Liver (tissue), 9 donors: ENCODE data around the gene PGAM2. TPM values are rescaled to one million over a fixed set of nuclear protein-coding genes. Genes with fewer than 3 reads are reported as not detected.

Experiments
- DNase-seq: peaks from one replicate; pipeline ENCODE4 v3.0.0-alpha.2; 2017; ENCODE audit warnings: low spot score
- H3K27ac ChIP-seq, 2 donors: one replicate each; pipeline ENCODE4 v1.7.0; 2013; ENCODE audit warnings: inconsistent platforms in 2 of 2, low read length in 2 of 2, control low read depth in 1 of 2, low read depth in 1 of 2, mild to moderate bottlenecking in 1 of 2
- H3K27me3 ChIP-seq, 4 donors: one replicate each; pipeline versions ENCODE4 v1.6.1 to v1.7.0; 2013; ENCODE audit warnings: low read length in 3 of 4, inconsistent platforms in 1 of 4, mild to moderate bottlenecking in 1 of 4, moderate library complexity in 1 of 4; ENCODE audit not compliant: control insufficient read depth in 4 of 4, insufficient read depth in 4 of 4
- H3K36me3 ChIP-seq, 4 donors: one replicate each; pipeline versions ENCODE4 v1.6.1 to v1.7.0; 2013; ENCODE audit warnings: low read length in 3 of 4, mild to moderate bottlenecking in 3 of 4, low read depth in 1 of 4, moderate library complexity in 1 of 4; ENCODE audit not compliant: control insufficient read depth in 4 of 4, insufficient read depth in 3 of 4
- H3K4me1 ChIP-seq, 4 donors: one replicate each; pipeline versions ENCODE4 v1.6.1 to v1.7.0; 2013; ENCODE audit warnings: low read length in 3 of 4, mild to moderate bottlenecking in 3 of 4, moderate library complexity in 1 of 4; ENCODE audit not compliant: control insufficient read depth in 4 of 4, insufficient read depth in 4 of 4
- H3K4me3 ChIP-seq, 3 donors: one replicate each; pipeline versions ENCODE4 v1.6.1 to v1.7.0; 2013; ENCODE audit warnings: low read length in 3 of 3, control low read depth in 1 of 3, low read depth in 1 of 3, mild to moderate bottlenecking in 1 of 3
- H3K9ac ChIP-seq, 2 donors: one replicate each; pipeline ENCODE4 v1.7.0; 2013; ENCODE audit warnings: low read length in 2 of 2, mild to moderate bottlenecking in 2 of 2, moderate library complexity in 2 of 2, control low read depth in 1 of 2, low read depth in 1 of 2
- H3K9me3 ChIP-seq, 4 donors: one replicate each; pipeline versions ENCODE4 v1.6.1 to v1.7.0; 2013; ENCODE audit warnings: low read length in 3 of 4; ENCODE audit not compliant: control insufficient read depth in 4 of 4
- ATF3 ChIP-seq: IDR thresholded peaks from 2 replicates; pipeline ENCODE4 v1.6.1; 2016; ENCODE audit warnings: antibody characterized with exemption
- CTCF ChIP-seq: fragments of 150-350 bp; IDR thresholded peaks from 2 replicates; pipeline ENCODE4 v1.5.1; 2017; ENCODE audit warnings: improper control_type of control experiment, low read depth, low read length; ENCODE audit not compliant: missing input control
- EGR1 ChIP-seq, 2 donors: IDR thresholded peaks; 2 replicates each; pipeline ENCODE4 v1.6.1; 2016 to 2018; ENCODE audit warnings: antibody characterized with exemption in 2 of 2, low read depth in 2 of 2
- FOXA1 ChIP-seq: IDR thresholded peaks from 2 replicates; pipeline ENCODE4 v1.6.1; 2016; ENCODE audit warnings: antibody characterized with exemption
- FOXA2 ChIP-seq: IDR thresholded peaks from 2 replicates; pipeline ENCODE4 v1.6.1; 2016; ENCODE audit warnings: antibody characterized with exemption
- GABPA ChIP-seq, 2 donors: IDR thresholded peaks in 1 of 2; conservative IDR thresholded peaks in 1 of 2; 2 replicates each; pipeline ENCODE4 v1.6.1; 2016; ENCODE audit warnings: antibody characterized with exemption in 2 of 2, mild to moderate bottlenecking in 1 of 2, moderate library complexity in 1 of 2
- HNF4A ChIP-seq, 2 donors: conservative IDR thresholded peaks; 2 replicates each; pipeline ENCODE4 v1.6.1; 2016; ENCODE audit warnings: antibody characterized with exemption in 2 of 2, mild to moderate bottlenecking in 2 of 2
- HNF4G ChIP-seq: IDR thresholded peaks from 2 replicates; pipeline ENCODE4 v1.6.1; 2016; ENCODE audit warnings: antibody characterized with exemption
- JUND ChIP-seq, 2 donors: IDR thresholded peaks; 2 replicates each; pipeline ENCODE4 v1.6.1; 2016; ENCODE audit warnings: antibody characterized with exemption in 2 of 2
- MAX ChIP-seq: IDR thresholded peaks from 2 replicates; pipeline ENCODE4 v1.6.1; 2016; ENCODE audit warnings: antibody characterized with exemption
- NR2F2 ChIP-seq: IDR thresholded peaks from 2 replicates; pipeline ENCODE4 v1.6.1; 2016; ENCODE audit warnings: antibody characterized with exemption
- RAD21 ChIP-seq, 2 donors: IDR thresholded peaks; 2 replicates each; pipeline ENCODE4 v1.6.1; 2016; ENCODE audit warnings: antibody characterized with exemption in 2 of 2, mild to moderate bottlenecking in 2 of 2
- REST ChIP-seq: IDR thresholded peaks from 2 replicates; pipeline ENCODE4 v1.6.1; 2016; ENCODE audit warnings: antibody characterized with exemption, mild to moderate bottlenecking
- RXRA ChIP-seq, 2 donors: IDR thresholded peaks; 2 replicates each; pipeline ENCODE4 v1.6.1; 2017 to 2018; ENCODE audit warnings: antibody characterized with exemption in 2 of 2, mild to moderate bottlenecking in 1 of 2
- SP1 ChIP-seq: IDR thresholded peaks from 2 replicates; pipeline ENCODE4 v1.6.1; 2018; ENCODE audit warnings: antibody characterized with exemption, mild to moderate bottlenecking
- TAF1 ChIP-seq: conservative IDR thresholded peaks from 2 replicates; pipeline ENCODE4 v1.6.1; 2016; ENCODE audit warnings: antibody characterized with exemption, mild to moderate bottlenecking
- YY1 ChIP-seq: IDR thresholded peaks from 2 replicates; pipeline ENCODE4 v1.6.1; 2016; ENCODE audit warnings: antibody characterized with exemption, mild to moderate bottlenecking
- ZBTB33 ChIP-seq: IDR thresholded peaks from 2 replicates; pipeline ENCODE4 v1.6.1; 2016; ENCODE audit warnings: antibody characterized with exemption
- WGBS: extraction: QIAGEN DNeasy Blood & Tissue Kit; methylation state at CpG from one replicate; pipeline ENCODE4 v1.1.7; 2013; 5-methylcytosine and 5-hydroxymethylcytosine counted together
- polyA plus RNA-seq, 2 donors: library from polyadenylated mRNA; stranded (reverse) in 1 of 2; unstranded in 1 of 2; fragments of 200-250 nt in 1 of 2; fragments of >200 nt in 1 of 2; fragmentation: Nextera tagmentation in 1 of 2; extraction: Ambion mirVana in 1 of 2; gene quantifications; one replicate each; pipeline versions ENCODE4 v1.2.1 to v1.2.3, GENCODE V29; 2013 to 2015
- total RNA-seq, 2 donors: library from RNA; depleted of rRNA; stranded (reverse); fragments of >200 nt; gene quantifications; one replicate each; pipeline ENCODE4 v1.2.3, GENCODE V29; 2014
- donor health status: healthy.
- donor health status: healthy.
- donor health status: healthy.
- donor health status: healthy.
- donor health status: healthy.

Gene PGAM2
- total and polyA plus RNA-seq, 4 donors, result 0.13 to 2.3 (median 0.49) TPM

- Histone ChIP-seq H3K9me3 (no peaks in the 10 kb centered on the region), H3K4me1 (peaks cover 0 to 7% (median 0%) of the 10 kb centered on the region in 4 donors), H3K27ac (no peak overlapping the region), H3K27me3 (no peaks in the 10 kb centered on the region), H3K36me3 (no peaks in the 10 kb centered on the region), H3K9ac (no peak overlapping the region), H3K4me3 (no peak overlapping the region)
- TF ChIP-seq TAF1 (no peak), MAX (no peak), RAD21 (IDR thresholded peaks at IDR 0.05) (no peak), RXRA (IDR thresholded peaks at IDR 0.05) (no peak), HNF4A (conservative IDR thresholded peaks at IDR 0.05) (no peak), FOXA1 (no peak), ATF3 (no peak), FOXA2 (no peak), ZBTB33 (no peak), CTCF (no peak), YY1 (no peak), NR2F2 (no peak), GABPA (IDR thresholded peaks at IDR 0.05 in 1 of 2, conservative IDR thresholded peaks at IDR 0.05 in 1 of 2) (no peak), HNF4G (no peak), REST (no peak), JUND (IDR thresholded peaks at IDR 0.05) (no peak), SP1 (no peak), EGR1 (IDR thresholded peaks at IDR 0.05; ENCODE audit: low read depth in 2 of 2) (no peak)
- WGBS, result 89% methylated on average over 10 of the region's 10 CpGs
- no peak for DNase-seq
These were observed 41.1 kb upstream of the PGAM2 start for GRCh38 chr7:44106311-44107065.
